AG10803 (cell line): ENCODE results near the gene CAPZB.
A peak's percentile ranks its signal among the peaks of the same experiment; 100 is the strongest.

Experiments
- DNase-seq: peaks from one replicate; pipeline ENCODE4 v3.0.0; 2010; ENCODE audit warnings: low read depth
- H3K4me3 ChIP-seq: 2 replicates; pipeline ENCODE4 v1.5.1; 2011; ENCODE audit warnings: mild to moderate bottlenecking, low read length, control low read depth
- CTCF ChIP-seq: conservative IDR thresholded peaks from 2 replicates; pipeline ENCODE4 v1.5.1; 2011; ENCODE audit warnings: mild to moderate bottlenecking, low read length, control low read depth, inconsistent platforms

Gene CAPZB

GRCh38 chr1:19455353-19455752 lies 30.0 kb downstream of the CAPZB start:
- TF ChIP-seq CTCF = no peak
- H3K4me3 ChIP-seq = no peak overlapping the region
- DNase-seq = no peak

GRCh38 chr1:19454265-19455146 lies 30.8 kb downstream of the CAPZB start:
- DNase-seq = no peak
- H3K4me3 ChIP-seq = no peak overlapping the region
- no peak for TF ChIP-seq CTCF

DNA sequence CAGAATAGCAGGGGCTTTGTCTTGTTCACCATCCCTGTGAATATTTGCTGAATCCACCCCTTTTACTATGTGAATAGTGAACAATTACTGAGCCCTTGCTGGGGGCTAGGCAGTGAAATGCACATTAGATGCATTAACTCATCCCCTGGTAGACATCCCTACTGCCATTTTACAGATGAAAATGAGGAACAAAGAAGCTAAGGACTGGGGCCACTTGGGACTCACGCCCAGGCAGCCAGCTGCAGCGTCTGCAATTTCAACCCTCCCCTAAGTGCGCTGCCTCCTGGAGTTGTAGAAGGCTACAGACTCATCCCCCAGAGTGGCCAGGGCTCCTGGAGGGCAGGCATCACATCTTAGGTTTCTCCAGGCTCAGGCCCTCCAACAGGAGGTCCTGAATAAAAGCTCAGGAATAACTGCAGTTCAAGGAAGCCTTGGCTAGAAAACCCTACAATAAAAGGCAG lies 31.6 kb downstream of the CAPZB start:
- TF ChIP-seq CTCF = no peak
- no peak for DNase-seq

GRCh38 chr1:19452221-19452663 lies 33.1 kb downstream of the CAPZB start:
- DNase-seq = peak; percentile 94

More for the DNA sequence above, 31.6 kb downstream of the CAPZB start:
- H3K4me3 ChIP-seq = no peak overlapping the region

DNA sequence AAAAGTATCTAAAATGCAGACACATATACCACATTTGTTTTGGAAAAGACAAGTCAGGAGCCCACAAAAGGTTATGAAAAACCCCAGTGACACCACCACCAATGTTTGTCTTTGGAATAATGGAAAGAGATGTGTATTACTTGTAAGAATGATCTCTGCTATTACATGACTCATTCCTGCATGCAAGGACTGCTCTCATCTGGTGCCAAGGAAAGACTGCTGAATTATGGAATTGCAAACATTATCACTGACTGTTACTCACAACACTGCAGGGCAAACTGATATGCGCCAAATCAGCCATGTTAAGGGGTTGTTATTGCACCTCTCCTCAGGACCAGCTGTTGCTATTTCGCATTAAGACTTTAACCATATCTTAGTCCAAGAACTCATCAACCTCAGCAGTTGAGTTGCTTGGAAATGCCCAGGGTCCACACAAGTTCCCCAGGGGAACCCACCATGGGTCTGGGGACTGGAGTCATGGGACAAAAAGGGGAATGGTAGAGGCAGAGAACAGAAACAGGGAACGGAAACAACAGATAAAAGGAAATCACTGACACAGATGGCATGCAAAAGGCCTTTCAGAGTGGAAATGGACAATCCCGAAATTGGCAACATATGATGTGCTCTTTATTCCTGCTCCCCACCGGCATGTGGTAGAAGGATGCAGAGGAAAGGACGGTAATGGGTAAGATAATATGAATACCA lies 34.4 kb downstream of the CAPZB start:
- TF ChIP-seq CTCF = no peak
- DNase-seq = peak; percentile 94
- no peak overlapping the region for H3K4me3 ChIP-seq

More at GRCh38 chr1:19452221-19452663, 33.1 kb downstream of the CAPZB start:
- no peak overlapping the region; the same call in 1 of the 2 replicates for H3K4me3 ChIP-seq
- TF ChIP-seq CTCF = no peak

DNA sequence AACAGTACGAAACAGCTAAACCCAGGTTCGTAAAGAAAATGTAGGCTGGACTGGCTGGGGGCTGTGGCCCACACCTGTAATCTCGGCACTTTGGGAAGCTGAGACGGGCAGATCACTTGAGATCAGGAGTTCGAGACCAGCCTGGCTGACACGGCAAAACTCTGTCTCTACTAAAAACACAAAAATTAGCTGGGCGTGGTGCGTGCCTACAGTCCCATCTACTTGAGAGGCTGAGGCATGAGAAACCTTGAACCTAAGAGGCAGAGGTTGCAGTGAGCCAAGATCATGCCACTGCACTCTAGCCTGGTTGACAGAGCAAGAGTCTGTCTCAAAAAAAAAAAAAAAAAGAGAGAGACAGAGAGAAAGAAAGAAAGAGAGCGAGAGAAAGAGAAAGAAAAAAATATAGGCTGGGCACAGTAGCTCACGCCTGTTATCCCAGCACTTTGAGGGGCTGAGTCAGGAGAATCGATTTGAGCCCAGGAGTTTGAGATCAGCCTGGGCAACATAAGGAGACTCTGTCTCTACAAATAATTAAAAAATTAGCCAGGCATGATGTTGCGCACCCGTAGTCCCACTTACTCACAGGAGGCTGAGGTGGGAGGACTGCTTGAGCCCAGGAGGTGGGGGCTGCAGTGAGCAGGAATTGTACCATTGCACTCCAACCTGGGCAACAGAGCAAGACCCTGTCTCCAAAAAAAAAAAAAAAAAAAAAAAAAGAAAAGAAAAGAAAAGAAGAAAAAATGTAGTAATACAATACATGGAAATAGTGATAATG lies 35.7 kb downstream of the CAPZB start:
- TF ChIP-seq CTCF = no peak
- H3K4me3 ChIP-seq = no peak overlapping the region
- DNase-seq = no peak
